ENCODE measurements around the gene TEX35.
"Not testable (repeated sequence)": the region's sequence is repeated elsewhere in the genome, so short reads cannot be mapped to it uniquely, and the experiment has no call there.

TEX35 gene

GRCh38 chr1:178551307-178551706 lies 38.4 kb downstream of the TEX35 start:
- no peak for TF ChIP-seq CTCF (IDR thresholded peaks at IDR 0.05; ENCODE audit: low read depth, low read length)
- H3K4me3 ChIP-seq (replicated peaks in 1 of 2; ENCODE audit: low read depth in 2 of 2, low read length in 2 of 2), result no peak overlapping the region
- DNase-seq (ENCODE audit: low read depth in 2 of 2), result no peak

DNA sequence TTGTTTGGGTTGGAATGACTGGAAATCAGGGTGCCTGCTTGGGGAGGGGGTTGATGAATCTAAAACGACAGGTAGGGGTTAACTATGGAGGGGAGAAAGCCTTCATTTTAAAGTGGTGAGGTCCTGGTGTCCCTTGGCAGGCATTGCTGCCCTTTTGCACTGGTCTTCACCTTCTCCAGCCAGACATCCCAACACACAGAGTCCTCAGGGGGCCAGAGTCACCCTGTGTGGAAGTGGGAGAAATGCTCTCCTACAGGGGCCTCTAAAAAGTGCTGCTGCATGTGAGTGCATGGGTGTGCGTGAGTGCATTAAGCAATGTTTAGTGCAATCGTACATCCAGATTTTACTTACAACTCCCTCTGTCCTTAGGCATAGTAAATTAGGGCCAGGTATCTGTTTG lies 39.0 kb downstream of the TEX35 start:
- DNase-seq (ENCODE audit: low read depth in 2 of 2), result no peak
- TF ChIP-seq CTCF (IDR thresholded peaks at IDR 0.05; ENCODE audit: low read depth, low read length), result no peak
- H3K4me3 ChIP-seq (replicated peaks in 1 of 2; ENCODE audit: low read depth in 2 of 2, low read length in 2 of 2), result no peak overlapping the region

GRCh38 chr1:178552856-178553255 lies 39.9 kb downstream of the TEX35 start:
- DNase-seq (ENCODE audit: low read depth in 2 of 2), result no peak
- no peak for TF ChIP-seq CTCF (IDR thresholded peaks at IDR 0.05; ENCODE audit: low read depth, low read length)
- no peak overlapping the region for H3K4me3 ChIP-seq (replicated peaks in 1 of 2; ENCODE audit: low read depth in 2 of 2, low read length in 2 of 2)

DNA sequence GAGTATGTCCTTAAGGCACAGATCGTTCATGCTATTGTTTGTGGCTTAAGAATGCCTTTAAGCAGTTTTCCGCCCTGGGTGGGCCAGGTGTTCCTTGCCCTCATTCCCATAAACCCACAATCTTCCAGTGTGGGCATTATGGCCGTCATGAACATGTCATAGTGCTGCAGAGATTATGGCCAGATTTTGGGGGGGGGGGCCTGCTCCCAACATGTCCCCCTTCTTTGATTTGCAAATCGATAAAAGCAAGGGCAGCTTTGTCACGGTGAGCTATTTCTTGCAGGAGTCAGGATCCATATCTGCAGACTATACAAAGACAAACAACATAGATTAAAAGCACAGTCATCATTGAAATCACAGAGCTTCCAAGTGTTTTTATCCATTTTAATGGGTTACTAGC lies 41.4 kb downstream of the TEX35 start:
- DNase-seq (ENCODE audit: low read depth in 2 of 2), result not testable (repeated sequence)

GRCh38 chr1:178555613-178556012 lies 42.7 kb downstream of the TEX35 start:
- DNase-seq (ENCODE audit: low read depth in 2 of 2); H3K4me3 ChIP-seq (replicated peaks in 1 of 2; ENCODE audit: low read depth in 2 of 2, low read length in 2 of 2): not testable (repeated sequence)

More for the DNA sequence above, 41.4 kb downstream of the TEX35 start:
- not testable (repeated sequence) for H3K4me3 ChIP-seq (replicated peaks in 1 of 2; ENCODE audit: low read depth in 2 of 2, low read length in 2 of 2)

GRCh38 chr1:178558816-178559215 lies 45.9 kb downstream of the TEX35 start:
- not testable (repeated sequence) for DNase-seq (ENCODE audit: low read depth in 2 of 2); H3K4me3 ChIP-seq (replicated peaks in 1 of 2; ENCODE audit: low read depth in 2 of 2, low read length in 2 of 2)

- TF ChIP-seq CTCF (IDR thresholded peaks at IDR 0.05; ENCODE audit: low read depth, low read length), result no peak
- no peak for DNase-seq (ENCODE audit: low read depth in 2 of 2)
- H3K4me3 ChIP-seq (replicated peaks in 1 of 2; ENCODE audit: low read depth in 2 of 2, low read length in 2 of 2), result no peak overlapping the region
These were observed 48.0 kb downstream of the TEX35 start for GRCh38 chr1:178560871-178561376.

- no peak for TF ChIP-seq CTCF (IDR thresholded peaks at IDR 0.05; ENCODE audit: low read depth, low read length)
- no peak for DNase-seq (ENCODE audit: low read depth in 2 of 2)
- no peak overlapping the region for H3K4me3 ChIP-seq (replicated peaks in 1 of 2; ENCODE audit: low read depth in 2 of 2, low read length in 2 of 2)
These were observed 50.4 kb downstream of the TEX35 start for GRCh38 chr1:178563099-178563820.

All from cardiac fibroblast (primary cell).